Natural killer cell treated with Interleukin-12 subunit alpha and Interleukin-12 subunit beta and Interleukin-15 and Interleukin-18, amount 100 ng/mL, for 72 hours (primary cell): ENCODE measurements around the gene WWTR1. TPM values are rescaled to one million over a fixed set of nuclear protein-coding genes. Genes with fewer than 3 reads are reported as not detected.

Source experiments
- ATAC-seq, 2 donors: fragments of 150-1000 bp; cut with Tn5 transposase in 1 of 2; sonication (Bioruptor Pico), chemical (Tn5 transposase) in 1 of 2; 2 replicates each; pipeline ENCODE4 v1.10.0; 2021
- DNase-seq: peaks from one replicate; pipeline ENCODE4 v3.0.0; 2022; ENCODE audit warnings: low spot score
- H3K27ac Mint-ChIP-seq, 2 donors: 1 replicate in 1 of 2; 2 replicates in 1 of 2; pipeline ENCODE4 v1.8.0; 2022; ENCODE audit warnings: mixed read lengths in 2 of 2, mild to moderate bottlenecking in 1 of 2, moderate library complexity in 1 of 2
- H3K27me3 Mint-ChIP-seq, 2 donors: 1 replicate in 1 of 2; 2 replicates in 1 of 2; pipeline ENCODE4 v1.8.0; 2022; ENCODE audit warnings: mixed read lengths in 2 of 2
- H3K36me3 Mint-ChIP-seq: one replicate; pipeline ENCODE4 v1.8.0; 2022; ENCODE audit warnings: mixed read lengths
- H3K4me1 Mint-ChIP-seq, 2 donors: 1 replicate in 1 of 2; 2 replicates in 1 of 2; pipeline ENCODE4 v1.8.0; 2022; ENCODE audit warnings: low read depth in 2 of 2, mixed read lengths in 2 of 2, mild to moderate bottlenecking in 1 of 2
- H3K4me3 Mint-ChIP-seq: one replicate; pipeline ENCODE4 v1.8.0; 2022; ENCODE audit warnings: mixed read lengths
- H3K9me3 Mint-ChIP-seq: 2 replicates; pipeline ENCODE4 v1.8.0; 2022; ENCODE audit warnings: mixed read lengths
- total RNA-seq, 2 donors: library from RNA; stranded (reverse); gene quantifications; one replicate each; pipeline ENCODE4 v1.2.3, GENCODE V29; 2022

The WWTR1 gene
- total RNA-seq, result 1 to 10 TPM in 1 of 2 donors, under 1 TPM in 1; 0.55 to 6.7 TPM

DNA sequence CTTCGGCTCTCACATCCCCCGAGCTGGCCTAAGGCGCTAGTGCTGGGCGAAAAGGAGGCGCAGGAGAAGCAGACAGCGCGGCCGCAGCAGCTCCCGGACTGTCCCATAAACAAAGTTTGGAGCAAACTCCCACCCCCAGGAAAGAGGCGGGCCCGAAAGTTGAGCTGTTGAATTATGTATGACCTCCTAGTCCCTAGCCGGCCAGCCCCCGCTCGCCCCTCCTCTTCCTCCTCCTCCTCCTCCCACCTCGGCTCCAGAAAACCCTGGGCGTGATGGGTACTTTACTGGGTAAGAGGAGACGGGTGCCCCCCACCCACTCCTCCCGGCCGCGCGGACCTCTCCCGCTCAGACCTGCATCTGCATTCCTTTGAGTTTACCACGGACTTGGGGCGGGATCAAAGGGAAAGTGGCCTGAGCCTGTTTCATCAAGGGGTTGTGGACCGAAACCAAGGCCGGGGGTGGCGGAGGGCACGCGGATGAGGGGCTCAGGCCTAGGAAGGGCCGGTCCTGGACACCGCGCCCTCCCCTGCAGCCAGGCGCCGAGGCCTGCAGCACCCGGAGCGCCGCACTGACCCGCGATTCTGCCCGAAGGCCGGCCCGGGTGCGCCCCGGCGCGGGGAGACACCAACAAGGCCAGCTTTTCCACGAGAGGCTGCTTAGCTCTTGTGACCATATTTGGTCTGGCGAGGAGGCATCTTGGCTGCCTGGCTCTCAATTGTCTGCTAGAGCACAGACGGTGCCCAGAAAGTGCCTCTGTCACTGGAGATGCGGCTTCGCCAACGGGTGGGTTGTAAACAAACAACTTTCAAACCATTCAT, at the start of gene WWTR1:
WWTR1 (minus strand) TSS at position 100 of the 818 bp plus-strand sequence. CDS start 719 bp downstream, outside the sequence.
- Mint-ChIP-seq H3K27ac (peak within 1 kb of the TSS in 1 of 2 donors; percentile 74), H3K36me3 (no peaks in the 10 kb centered on the region), H3K27me3 (peaks cover 22 to 44% of the 10 kb centered on the region in 2 donors), H3K4me3 (peak within 1 kb of the TSS; percentile 96), H3K9me3 (no peaks in the 10 kb centered on the region), H3K4me1 (peaks cover 8 to 12% of the 10 kb centered on the region in 2 donors)
- DNase-seq (peak; percentile 68), ATAC-seq (peak; percentile 74 to 80)

GRCh38 chr3:149706905-149707304, 49.1 kb upstream of the WWTR1 start:
- Mint-ChIP-seq H3K27ac (no peak overlapping the region), H3K4me1 (peaks cover 0 to 9% of the 10 kb centered on the region in 2 donors), H3K36me3 (no peaks in the 10 kb centered on the region), H3K27me3 (peaks cover 0 to 7% of the 10 kb centered on the region in 2 donors), H3K9me3 (no peaks in the 10 kb centered on the region), H3K4me3 (no peak overlapping the region)
- ATAC-seq (no peak), DNase-seq (no peak)

GRCh38 chr3:149705416-149705815, 47.6 kb upstream of the WWTR1 start:
- no peak overlapping the region for H3K27ac Mint-ChIP-seq
- ATAC-seq, result no peak

DNA sequence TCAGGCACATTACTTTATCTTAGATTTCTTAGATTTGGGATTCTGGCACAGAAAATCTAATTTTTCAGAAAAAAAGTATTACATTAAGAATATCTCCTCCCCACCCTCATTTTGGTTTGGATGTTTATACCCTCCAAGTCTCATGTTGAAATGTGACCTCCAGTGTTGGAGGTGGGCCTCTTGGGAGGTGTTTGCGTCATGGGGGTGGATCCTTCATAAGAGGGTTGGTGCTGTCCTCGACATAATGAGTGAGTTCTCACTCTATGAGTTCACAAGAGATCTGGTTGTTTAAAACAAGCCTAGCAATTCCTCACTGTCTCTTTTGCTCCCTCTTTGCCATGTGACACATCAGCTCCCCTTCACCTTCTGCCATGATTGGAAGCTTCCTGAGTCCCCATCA, 45.6 kb upstream of the WWTR1 start:
- peaks cover 3% of the 10 kb centered on the region for H3K9me3 Mint-ChIP-seq
- peak overlapping the region in 1 of 2 donors; percentile 69 for H3K27ac Mint-ChIP-seq
- DNase-seq (no peak), ATAC-seq (no peak)
- H3K27me3 Mint-ChIP-seq, result peaks cover 0 to 3% of the 10 kb centered on the region in 2 donors
- H3K4me1 Mint-ChIP-seq, result peaks cover 0 to 10% of the 10 kb centered on the region in 2 donors
- peaks cover 6% of the 10 kb centered on the region for H3K36me3 Mint-ChIP-seq
- H3K4me3 Mint-ChIP-seq, result no peak overlapping the region

More at GRCh38 chr3:149705416-149705815, 47.6 kb upstream of the WWTR1 start:
- Mint-ChIP-seq H3K4me3 (no peak overlapping the region), H3K4me1 (peaks cover 0 to 10% of the 10 kb centered on the region in 2 donors), H3K27me3 (peaks cover 0 to 3% of the 10 kb centered on the region in 2 donors), H3K9me3 (no peaks in the 10 kb centered on the region), H3K36me3 (no peaks in the 10 kb centered on the region)
- no peak for DNase-seq

DNA sequence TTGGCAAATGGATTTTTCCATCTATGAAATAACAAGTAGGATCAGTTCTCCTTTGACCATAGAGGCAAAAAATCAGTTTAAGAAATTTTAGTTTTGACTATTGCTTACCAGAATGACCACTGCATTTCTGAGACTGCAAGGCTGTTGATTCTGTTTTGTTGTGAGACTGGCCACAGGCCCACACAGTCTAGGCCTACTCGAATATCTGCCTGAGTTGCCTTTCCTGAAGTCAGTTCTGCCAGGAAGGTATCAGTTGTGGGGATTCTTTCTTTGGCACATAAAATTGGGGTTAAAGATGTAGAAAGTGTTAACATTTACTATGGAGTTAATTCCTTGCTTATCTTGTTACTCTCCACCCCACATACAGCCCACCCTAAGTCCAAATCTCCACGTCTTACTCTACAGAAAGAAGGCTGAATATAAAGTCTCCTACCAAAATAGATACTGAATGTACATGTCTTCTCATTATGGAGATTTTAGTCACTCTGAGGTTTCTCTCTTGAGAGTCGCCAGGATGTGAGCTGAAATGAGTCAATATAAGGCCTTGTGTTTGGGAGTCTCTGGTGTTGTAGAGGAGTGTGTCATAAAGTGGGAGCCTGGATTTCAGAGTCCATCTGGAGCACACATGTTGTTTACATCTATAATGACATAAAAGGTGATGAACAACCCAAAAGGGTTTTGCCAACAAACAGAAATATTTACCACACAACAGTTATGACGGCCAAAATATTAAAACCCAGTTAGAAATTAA, 45.0 kb upstream of the WWTR1 start:
- Mint-ChIP-seq H3K27me3 (peaks cover 0 to 3% of the 10 kb centered on the region in 2 donors), H3K27ac (peak overlapping the region in 1 of 2 donors; percentile 69), H3K9me3 (peaks cover 3% of the 10 kb centered on the region), H3K4me1 (peaks cover 0 to 10% of the 10 kb centered on the region in 2 donors), H3K4me3 (peak overlapping the region; percentile 59), H3K36me3 (peaks cover 6% of the 10 kb centered on the region)
- DNase-seq (no peak), ATAC-seq (peak; percentile 52 to 82)

DNA sequence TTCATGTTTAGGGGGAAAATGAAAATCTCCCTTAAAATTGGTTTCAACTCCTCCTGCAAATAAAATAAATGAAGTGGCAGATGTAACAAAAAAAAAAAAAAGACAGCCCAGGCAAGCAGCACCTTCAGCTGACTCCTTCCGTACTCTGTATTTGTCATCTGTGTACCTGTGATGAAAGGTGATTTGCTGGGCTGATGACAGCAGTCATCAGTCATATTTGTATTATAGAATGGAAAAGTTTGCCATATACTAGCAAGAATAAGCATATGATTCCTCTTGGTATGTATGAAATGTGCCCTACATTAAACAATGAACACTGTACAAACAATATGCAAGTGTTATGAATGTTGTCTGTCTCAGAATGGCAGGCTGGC, 44.1 kb upstream of the WWTR1 start:
- peaks cover 0 to 3% of the 10 kb centered on the region in 2 donors for H3K27me3 Mint-ChIP-seq
- peaks cover 3% of the 10 kb centered on the region for H3K9me3 Mint-ChIP-seq
- ATAC-seq (peak in 1 of 2 donors; percentile 69), DNase-seq (no peak)
- peaks cover 0 to 10% of the 10 kb centered on the region in 2 donors for H3K4me1 Mint-ChIP-seq
- peaks cover 6% of the 10 kb centered on the region for H3K36me3 Mint-ChIP-seq
- H3K27ac Mint-ChIP-seq, result peak overlapping the region in 1 of 2 donors; percentile 86
- H3K4me3 Mint-ChIP-seq, result peak overlapping the region; percentile 69

DNA sequence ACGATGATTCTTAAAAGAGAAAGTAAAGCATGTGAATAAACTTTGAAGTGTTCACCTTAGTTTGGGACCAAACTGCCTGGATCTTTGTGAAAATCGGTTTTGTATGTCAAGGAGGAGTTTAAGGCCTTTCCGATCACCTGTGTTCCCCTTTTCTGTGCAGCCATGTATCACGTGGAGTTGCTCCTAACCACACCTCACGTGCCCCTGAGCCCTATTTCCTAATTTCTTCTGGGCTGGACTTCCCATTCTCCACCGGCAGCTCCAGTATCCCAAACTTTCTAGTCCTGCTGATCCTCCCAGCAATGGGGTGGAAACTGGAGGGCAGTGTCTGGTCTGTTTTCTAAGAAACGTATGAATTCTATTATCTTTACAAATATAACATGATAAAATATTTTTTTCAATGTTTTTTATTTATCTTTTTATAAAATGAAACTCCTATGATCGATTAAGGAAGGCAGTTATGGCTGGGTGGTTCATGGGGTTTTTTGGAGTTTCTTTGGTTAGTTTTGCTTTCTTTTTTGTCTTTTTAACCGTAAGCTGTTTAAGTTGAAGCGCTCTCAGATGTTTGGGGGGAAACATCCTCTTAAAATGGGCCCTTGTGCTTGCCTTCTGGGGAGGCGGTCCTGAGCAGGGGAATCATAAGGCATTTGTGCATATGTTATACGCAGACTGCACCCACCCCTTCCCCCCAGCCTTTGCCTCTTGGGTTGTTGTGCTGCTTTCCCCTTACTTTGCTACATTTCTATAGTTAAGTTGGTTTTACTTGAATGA, 43.6 kb upstream of the WWTR1 start:
- DNase-seq, result no peak
- ATAC-seq, result peak in 1 of 2 donors; percentile 76
- peaks cover 0 to 10% of the 10 kb centered on the region in 2 donors for H3K4me1 Mint-ChIP-seq
- peak overlapping the region in 1 of 2 donors; percentile 86 for H3K27ac Mint-ChIP-seq
- peaks cover 0 to 3% of the 10 kb centered on the region in 2 donors for H3K27me3 Mint-ChIP-seq
- H3K9me3 Mint-ChIP-seq, result peaks cover 3% of the 10 kb centered on the region
- peaks cover 6% of the 10 kb centered on the region for H3K36me3 Mint-ChIP-seq
- peak overlapping the region; percentile 69 for H3K4me3 Mint-ChIP-seq

- ATAC-seq, result no peak
- H3K9me3 Mint-ChIP-seq, result peaks cover 2% of the 10 kb centered on the region
- H3K27me3 Mint-ChIP-seq, result peaks cover 17 to 36% of the 10 kb centered on the region in 2 donors
- no peak overlapping the region for H3K27ac Mint-ChIP-seq
- DNase-seq, result no peak
- H3K4me1 Mint-ChIP-seq, result no peaks in the 10 kb centered on the region
- peaks cover 9% of the 10 kb centered on the region for H3K36me3 Mint-ChIP-seq
- no peak overlapping the region for H3K4me3 Mint-ChIP-seq
Measured at GRCh38 chr3:149688122-149688757, 30.4 kb upstream of the WWTR1 start.

- H3K36me3 Mint-ChIP-seq, result peaks cover 9% of the 10 kb centered on the region
- H3K9me3 Mint-ChIP-seq, result peaks cover 2% of the 10 kb centered on the region
- DNase-seq, result no peak
- H3K4me1 Mint-ChIP-seq, result no peaks in the 10 kb centered on the region
- no peak for ATAC-seq
- H3K27ac Mint-ChIP-seq, result no peak overlapping the region
- H3K27me3 Mint-ChIP-seq, result peaks cover 17 to 36% of the 10 kb centered on the region in 2 donors
- no peak overlapping the region for H3K4me3 Mint-ChIP-seq
Measured at GRCh38 chr3:149686996-149687395, 29.2 kb upstream of the WWTR1 start.

DNA sequence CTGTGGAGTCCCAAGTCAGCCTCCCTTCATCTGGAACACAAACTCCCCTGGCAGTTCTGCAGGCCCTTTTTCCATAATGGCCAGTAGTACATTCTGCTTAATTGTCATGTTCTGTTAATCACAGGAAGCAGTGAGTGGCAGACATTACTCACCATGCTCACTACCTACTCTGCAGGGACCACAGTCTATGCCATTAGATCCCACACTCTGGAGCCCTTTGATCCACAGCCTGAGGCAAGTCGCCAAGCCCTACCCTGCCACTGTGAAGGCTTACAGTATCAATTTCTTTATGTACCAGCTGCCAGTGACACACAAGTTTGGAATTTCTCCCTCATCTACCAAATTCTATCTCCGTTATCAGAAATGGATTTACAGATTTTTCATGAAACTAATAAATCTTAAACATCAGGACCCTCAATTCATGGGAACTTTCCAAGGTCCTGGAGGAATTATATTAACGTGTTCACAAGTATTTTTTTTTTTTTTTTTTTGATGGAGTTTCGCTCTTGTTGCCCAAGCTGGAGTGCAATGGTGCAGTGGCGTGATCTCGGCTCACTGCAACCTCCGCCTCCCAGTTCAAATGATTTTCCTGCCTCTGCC, 20.6 kb upstream of the WWTR1 start:
- Mint-ChIP-seq H3K27ac (no peak overlapping the region), H3K27me3 (peaks cover 3 to 6% of the 10 kb centered on the region in 2 donors), H3K4me3 (no peak overlapping the region), H3K36me3 (no peaks in the 10 kb centered on the region), H3K4me1 (peaks cover 3 to 4% of the 10 kb centered on the region in 2 donors), H3K9me3 (no peaks in the 10 kb centered on the region)
- DNase-seq (no peak), ATAC-seq (no peak)

DNA sequence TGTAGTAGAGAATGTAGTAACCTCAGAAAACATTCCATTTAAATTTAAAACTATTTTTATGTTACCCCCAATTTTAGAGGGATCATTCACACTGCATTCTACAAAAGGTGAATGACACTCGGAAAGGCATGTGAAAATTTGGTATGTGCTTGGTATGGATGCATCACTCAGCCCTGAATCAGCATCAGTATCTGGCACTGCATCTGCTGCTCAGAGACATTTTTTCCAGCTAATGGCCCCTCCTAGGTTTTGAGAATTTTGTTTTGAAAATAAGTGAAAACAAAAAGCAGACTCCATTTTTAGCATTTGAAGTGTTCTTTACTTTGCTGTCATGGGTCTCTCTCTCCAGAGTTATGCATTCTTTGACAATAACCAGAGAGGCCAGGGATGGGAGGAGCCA, 15.6 kb upstream of the WWTR1 start:
- H3K4me3 Mint-ChIP-seq, result no peak overlapping the region
- DNase-seq (no peak), ATAC-seq (no peak)
- H3K27me3 Mint-ChIP-seq, result peaks cover 6% of the 10 kb centered on the region in 2 donors
- no peaks in the 10 kb centered on the region for H3K4me1 Mint-ChIP-seq
- H3K36me3 Mint-ChIP-seq, result no peaks in the 10 kb centered on the region
- H3K27ac Mint-ChIP-seq, result no peak overlapping the region
- H3K9me3 Mint-ChIP-seq, result no peaks in the 10 kb centered on the region

GRCh38 chr3:149670742-149671492, 13.1 kb upstream of the WWTR1 start:
- ATAC-seq (no peak), DNase-seq (no peak)
- peaks cover 6 to 11% of the 10 kb centered on the region in 2 donors for H3K27me3 Mint-ChIP-seq
- H3K4me1 Mint-ChIP-seq, result no peaks in the 10 kb centered on the region
- H3K36me3 Mint-ChIP-seq, result no peaks in the 10 kb centered on the region
- H3K27ac Mint-ChIP-seq, result no peak overlapping the region
- no peak overlapping the region for H3K4me3 Mint-ChIP-seq
- H3K9me3 Mint-ChIP-seq, result no peaks in the 10 kb centered on the region
